ENCODE measurements around the gene RCE1.
A peak's percentile ranks its signal among the peaks of the same experiment; 100 is the strongest.

RCE1 gene

DNA sequence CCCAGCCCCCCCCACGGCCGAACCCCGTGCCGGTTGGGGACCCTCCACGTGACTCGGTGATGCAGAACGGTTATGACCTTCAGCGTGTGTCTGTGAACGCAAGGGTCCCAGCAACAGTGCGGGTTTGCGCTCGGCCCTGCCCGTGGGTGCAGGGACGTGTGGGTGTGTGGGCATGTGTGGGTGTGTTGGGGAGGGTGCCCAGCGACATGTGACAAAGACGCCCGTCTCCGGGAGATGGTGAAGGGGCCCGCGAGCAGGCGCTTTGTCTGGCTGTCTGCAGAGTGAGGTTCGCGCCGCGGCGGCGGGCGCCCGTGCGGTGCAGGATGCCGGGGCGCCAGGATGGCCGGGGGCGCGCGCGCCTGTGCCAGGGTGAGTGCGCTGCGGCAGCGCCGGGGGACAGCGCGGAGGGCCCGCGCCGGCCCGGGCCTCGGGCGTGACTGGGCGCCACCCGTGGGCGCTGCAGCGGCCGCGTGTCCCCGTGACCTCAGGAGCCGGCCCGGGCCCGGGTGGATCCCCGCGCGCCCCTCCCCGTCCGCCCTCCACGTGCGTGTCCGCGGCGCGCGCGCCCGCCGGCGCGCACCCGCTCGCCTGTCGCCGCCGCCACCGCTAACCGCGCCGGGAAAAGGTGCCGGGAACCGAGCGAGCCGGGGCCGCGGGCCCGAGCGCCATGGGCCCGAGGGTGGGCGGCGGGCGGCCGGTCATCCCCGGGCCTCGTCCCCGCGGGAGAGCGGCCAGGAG is 13.4 kb downstream of the RCE1 start, which contains the start of gene LRFN4:
LRFN4 (plus strand) TSS at position 569 of the 738 bp plus-strand sequence. CDS start 681 bp downstream, outside the sequence.
- DNase-seq (ENCODE audit: low read depth, low spot score): no peak

DNA sequence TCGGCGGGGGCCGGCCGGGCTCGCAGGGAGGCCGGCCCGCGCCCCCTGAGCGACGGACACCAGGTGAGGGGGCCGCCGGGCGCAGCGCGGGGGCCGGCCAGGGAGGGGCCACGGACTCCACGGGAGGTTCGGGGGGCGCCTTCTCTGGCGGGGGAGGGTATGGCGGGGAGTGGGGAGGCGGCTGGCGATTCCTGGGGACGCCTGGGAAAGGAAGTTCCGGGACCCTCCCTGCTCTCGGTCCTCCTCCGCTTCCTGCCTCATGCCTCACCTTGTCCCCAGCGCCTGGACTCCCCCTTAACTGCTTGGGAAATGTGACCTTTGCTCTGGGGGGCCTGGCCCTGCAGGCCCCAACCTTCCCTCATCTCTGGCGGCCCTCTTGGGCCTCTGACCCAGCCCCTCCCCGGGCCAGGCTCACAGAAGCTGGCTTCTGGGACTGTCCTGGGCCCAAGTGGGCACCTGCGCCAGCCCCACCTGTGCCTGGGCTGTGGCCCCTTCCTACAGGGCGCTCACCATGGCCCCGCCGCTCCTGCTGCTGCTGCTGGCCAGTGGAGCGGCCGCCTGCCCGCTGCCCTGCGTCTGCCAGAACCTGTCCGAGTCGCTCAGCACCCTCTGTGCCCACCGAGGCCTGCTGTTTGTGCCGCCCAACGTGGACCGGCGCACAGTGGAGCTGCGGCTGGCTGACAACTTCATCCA is 14.1 kb downstream of the RCE1 start:
- DNase-seq (ENCODE audit: low read depth, low spot score): peak; percentile 37

DNA sequence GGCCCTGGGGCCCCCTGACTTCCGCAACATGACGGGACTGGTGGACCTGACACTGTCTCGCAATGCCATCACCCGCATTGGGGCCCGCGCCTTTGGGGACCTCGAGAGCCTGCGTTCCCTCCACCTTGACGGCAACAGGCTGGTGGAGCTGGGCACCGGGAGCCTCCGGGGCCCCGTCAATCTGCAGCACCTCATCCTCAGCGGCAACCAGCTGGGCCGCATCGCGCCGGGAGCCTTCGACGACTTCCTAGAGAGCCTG is 14.6 kb downstream of the RCE1 start:
- DNase-seq (ENCODE audit: low read depth, low spot score): no peak

DNA sequence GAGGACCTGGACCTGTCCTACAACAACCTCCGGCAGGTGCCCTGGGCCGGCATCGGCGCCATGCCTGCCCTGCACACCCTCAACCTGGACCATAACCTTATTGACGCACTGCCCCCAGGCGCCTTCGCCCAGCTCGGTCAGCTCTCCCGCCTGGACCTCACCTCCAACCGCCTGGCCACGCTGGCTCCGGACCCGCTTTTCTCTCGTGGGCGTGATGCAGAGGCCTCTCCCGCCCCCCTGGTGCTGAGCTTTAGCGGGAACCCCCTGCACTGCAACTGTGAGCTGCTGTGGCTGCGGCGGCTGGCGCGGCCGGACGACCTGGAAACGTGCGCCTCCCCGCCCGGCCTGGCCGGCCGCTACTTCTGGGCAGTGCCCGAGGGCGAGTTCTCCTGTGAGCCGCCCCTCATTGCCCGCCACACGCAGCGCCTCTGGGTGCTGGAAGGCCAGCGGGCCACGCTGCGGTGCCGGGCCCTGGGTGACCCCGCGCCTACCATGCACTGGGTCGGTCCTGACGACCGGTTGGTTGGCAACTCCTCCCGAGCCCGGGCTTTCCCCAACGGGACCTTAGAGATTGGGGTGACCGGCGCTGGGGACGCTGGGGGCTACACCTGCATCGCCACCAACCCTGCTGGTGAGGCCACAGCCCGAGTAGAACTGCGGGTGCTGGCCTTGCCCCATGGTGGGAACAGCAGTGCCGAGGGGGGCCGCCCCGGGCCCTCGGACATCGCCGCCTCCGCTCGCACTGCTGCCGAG is 15.1 kb downstream of the RCE1 start:
- no peak for DNase-seq (ENCODE audit: low read depth, low spot score)

DNA sequence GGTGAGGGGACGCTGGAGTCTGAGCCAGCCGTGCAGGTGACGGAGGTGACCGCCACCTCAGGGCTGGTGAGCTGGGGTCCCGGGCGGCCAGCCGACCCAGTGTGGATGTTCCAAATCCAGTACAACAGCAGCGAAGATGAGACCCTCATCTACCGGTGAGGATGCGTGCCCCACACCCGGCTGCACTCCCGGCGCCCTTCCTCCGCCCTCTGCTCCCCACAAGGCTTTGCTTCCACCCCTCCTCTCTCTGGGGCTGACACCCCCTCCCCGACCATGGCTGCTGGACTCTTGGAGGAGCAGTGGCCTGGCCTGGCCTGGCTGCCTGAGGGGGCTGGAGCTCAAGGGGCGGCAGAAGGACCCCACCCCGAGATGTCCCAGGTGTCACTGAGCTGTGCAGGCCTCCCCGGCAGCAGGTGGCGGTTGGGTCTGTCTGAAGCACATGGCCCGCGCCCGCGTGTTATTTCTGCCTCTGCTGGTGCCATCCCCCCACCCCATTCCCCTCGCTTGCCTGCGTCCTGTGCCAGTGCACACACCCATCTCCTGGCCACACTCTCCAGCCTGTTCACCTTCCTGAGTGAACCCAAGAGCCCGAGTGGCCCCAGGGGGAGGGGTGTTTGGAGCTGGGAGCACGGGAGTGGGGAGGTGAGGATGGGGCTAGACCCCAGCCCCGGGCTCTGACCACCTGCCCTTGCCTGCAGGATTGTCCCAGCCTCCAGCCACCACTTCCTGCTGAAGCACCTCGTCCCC is 15.9 kb downstream of the RCE1 start:
- no peak for DNase-seq (ENCODE audit: low read depth, low spot score)

DNA sequence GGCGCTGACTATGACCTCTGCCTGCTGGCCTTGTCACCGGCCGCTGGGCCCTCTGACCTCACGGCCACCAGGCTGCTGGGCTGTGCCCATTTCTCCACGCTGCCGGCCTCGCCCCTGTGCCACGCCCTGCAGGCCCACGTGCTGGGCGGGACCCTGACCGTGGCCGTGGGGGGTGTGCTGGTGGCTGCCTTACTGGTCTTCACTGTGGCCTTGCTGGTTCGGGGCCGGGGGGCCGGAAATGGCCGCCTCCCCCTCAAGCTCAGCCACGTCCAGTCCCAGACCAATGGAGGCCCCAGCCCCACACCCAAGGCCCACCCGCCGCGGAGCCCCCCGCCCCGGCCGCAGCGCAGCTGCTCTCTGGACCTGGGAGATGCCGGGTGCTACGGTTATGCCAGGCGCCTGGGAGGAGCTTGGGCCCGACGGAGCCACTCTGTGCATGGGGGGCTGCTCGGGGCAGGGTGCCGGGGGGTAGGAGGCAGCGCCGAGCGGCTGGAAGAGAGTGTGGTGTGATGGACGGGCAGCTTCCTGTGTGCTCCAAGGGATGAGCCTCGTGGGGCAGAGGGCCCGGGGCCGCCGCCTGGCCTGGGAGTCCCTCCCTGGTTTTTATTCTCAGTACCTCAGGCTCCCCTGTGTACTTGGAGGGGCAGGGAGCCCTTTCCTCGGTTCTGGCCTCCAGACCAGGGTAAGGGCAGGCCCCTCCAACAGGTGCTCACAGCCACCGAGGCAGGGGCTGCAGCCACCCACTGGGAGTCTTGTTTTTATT is 16.6 kb downstream of the RCE1 start:
- no peak for DNase-seq (ENCODE audit: low read depth, low spot score)

DNA sequence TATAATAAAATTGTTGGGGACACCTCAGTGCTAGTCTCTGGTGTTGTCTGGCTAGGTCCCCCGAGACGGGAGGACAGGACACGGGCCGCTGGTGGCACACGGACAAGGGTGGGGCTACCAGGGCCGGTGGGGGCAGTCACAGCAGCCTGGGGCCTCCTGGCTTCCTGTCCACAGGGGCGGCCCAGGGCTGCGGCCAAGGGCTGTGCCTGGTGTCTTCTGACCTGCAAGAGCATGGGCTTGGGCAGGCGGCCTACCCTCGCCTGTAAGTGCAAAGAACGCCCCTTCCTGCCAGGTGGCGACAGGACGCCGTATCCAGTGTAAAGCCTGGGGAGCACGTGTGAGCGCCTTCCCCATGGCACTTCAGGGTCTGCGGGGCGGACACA is 17.2 kb downstream of the RCE1 start:
- DNase-seq (ENCODE audit: low read depth, low spot score): no peak

DNA sequence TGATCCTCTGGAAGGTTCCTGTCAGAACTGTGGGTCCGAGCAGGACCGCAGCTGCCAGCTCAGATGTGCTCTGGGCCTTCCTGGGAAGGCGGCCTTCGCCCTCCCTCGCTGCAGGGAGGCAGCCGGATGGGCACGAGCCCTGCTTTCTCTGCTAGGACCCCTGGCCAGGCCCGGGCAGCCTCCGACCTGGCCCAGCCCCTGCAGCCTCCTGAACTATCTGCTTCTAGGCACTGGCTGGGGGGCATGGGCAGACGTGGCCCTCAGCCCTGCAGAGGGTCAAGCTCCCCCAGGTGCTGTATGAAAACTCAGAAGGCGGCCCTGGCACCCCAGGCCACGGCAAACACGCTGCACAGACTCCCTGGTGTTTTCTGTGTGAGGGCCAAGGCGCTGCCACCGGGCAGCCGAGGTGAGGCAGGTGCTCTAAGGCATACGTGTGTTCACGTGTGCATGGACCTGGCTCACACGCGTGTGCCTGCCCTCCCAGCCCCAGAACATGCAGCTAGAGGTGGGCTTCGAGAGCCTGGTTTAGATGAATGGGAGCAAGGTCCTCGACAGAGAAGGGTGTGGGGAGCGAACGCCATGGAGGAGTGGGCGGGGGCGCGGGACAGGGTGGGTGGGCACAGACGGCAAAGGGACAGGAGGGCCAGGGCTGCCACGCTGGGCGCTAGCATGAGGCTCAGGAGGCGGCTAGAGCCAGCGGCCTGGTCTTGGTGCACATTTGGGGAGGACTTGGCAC is 18.0 kb downstream of the RCE1 start:
- DNase-seq (ENCODE audit: low read depth, low spot score): no peak

DNA sequence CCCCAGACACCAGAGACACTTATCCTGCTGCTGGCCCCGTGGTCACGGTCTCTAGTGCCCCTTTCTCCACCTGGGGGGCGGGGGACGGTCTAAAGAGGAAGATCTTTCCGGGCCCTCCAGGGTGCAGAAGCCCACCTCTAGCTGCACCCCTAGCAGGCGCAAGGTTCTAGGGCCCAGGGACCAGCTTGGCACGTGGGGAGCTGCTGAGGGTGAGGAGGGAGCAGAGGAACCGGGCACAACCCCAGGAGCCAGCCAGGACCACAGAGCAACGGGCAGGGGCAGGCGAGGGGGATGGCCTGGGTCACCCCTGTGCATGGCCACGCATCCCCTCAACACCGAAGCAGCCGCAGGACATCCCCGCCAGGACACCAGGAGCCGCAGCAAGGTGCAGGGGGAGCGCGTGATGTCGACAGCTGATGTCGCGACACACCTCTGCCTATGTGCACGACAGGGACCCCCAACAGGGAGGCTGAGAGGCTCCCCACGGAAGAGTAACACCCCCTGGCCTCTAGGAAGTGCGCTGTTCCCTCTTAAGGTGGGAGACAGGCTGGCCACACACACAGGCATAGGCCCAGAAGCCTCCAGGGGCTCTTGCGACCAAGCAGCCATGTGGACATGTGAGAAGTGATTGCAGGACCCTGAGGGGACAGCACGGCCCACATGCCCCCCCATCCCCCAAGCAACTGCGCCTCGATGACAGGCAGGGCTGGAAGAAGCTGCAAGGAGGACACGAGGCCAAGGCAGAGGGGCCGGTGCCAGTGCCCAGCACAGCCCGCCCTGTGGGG is 18.7 kb downstream of the RCE1 start:
- DNase-seq (ENCODE audit: low read depth, low spot score): no peak

DNA sequence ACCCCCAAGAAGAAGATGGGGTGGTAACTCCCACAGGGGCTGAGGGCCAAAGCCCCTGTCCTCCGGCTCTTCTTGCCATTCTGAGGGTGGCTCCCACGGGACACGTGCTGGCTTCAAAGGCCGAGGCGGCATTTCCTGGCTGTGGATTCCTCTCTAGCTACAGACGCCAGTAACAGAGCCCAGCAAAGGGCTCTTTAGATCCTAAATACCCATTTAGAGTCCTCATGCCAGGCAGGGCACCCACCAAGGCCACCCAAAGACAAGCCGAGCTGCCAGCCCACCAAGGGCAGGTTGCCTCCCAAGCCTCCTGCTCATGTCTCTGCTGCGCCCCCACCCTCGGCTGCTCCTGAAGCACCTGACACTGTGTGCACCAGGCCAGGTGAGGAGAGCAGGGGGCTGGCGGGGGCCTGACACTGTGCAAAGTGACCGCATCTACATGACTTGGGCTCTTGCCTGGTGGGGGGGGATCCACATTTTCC is 19.4 kb downstream of the RCE1 start:
- DNase-seq (ENCODE audit: low read depth, low spot score): no peak

DNA sequence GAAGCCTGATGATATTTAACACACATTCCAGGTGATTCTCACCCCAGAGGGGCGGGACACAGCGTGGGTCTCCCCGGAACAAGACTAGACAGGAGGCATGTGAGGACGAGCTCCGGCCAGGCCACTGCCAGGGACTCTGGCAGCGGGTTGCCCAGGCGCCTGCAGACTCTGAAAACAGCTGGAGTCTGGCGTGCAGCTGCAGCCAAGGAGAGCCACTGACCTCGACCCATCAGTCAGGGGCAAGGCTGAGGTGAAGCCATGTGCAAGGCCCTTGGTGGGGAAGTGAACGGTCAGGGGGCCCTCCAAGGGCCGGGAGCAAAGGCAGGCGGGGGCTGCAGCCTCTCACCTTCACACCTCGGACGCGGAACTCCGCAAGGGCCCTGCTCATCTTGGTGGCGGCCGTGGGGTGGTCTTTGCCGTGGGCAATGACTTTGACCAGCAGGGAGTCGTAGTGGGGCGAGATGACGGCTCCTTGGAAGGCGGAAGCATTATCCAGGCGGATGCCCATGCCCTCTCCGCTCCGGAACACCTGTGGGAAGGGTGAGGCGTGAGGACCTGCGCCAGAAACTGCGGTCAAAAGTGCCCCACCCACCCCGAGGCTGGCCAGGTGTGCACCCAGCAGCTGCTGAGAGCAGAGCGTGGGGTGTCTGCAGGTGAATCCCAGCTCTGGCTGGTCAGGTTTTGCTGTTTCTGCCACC is 20.3 kb downstream of the RCE1 start:
- DNase-seq (ENCODE audit: low read depth, low spot score): no peak

DNA sequence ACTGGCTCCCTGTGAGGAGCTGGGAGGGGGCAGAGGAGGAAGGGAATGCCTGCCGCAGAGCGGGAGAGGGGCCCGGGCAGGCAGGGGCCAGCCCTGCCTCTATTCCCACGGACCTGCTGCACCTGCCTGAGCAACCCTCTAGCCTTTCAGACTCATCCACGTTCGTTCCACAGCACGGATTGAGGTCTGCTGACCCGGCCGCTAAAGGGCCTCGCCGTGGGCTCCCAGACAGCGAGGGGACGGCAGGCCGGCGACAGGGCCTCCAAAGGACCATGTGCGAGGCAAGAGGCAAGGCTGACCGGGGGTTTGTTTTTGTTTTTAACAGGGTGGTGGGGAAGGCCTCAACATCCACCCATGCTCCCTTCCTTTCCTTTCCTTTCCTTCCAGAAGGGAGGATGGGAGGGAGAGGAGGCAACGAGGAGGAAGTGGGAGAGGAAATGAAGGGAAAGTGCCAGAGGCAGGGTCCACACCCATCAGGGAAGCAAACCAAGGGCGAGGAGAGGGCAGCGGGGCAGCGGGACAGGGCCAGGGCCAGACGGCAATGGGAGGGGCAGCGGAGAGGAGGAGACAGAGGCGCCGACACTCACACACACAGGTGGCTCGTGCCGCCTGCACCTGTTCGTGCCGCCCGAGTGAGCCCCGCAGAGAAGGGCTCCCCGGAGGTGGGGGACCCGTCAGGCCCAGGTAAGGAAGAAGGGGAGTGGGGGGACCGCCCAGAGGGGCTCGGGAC is 21.1 kb downstream of the RCE1 start:
- no peak for DNase-seq (ENCODE audit: low read depth, low spot score)

DNA sequence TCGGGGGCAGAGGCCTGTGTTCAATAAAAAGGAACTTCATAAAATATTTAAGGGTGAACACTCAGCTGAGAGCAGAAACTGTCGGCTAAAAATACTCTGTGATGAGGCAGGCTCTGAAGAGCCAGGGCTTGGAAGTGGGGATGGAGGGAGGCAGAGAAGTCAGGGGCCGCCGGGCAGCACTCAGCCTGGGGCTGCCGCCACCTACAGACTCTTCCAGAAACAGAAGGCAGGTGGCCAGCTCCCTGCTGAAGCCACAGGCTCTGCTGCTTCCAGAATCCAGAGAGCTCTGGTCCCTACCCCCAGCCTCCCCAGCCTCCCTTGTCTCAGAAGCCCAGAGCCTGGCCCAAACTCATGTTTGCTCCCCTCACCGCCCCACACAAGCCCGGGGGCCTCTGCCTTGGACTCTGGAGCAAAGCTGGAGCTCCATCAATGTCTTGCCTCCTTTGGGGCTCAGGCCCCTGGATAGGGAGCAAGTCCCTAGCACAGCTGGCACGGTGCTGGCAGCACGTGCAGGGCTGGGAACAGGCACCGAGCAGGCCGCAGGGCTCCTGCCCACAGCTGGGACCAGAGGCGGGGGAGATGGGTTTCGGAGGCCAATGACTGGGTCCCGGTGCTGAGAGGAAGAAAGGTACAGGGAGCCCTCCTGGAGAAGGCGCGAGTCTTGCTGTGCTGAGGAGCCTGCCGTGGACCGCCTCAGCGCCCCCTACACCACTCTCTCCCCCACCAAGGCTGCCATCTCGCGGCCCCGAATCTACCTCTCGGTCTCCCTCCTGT is 21.9 kb downstream of the RCE1 start:
- DNase-seq (ENCODE audit: low read depth, low spot score): peak; percentile 25

DNA sequence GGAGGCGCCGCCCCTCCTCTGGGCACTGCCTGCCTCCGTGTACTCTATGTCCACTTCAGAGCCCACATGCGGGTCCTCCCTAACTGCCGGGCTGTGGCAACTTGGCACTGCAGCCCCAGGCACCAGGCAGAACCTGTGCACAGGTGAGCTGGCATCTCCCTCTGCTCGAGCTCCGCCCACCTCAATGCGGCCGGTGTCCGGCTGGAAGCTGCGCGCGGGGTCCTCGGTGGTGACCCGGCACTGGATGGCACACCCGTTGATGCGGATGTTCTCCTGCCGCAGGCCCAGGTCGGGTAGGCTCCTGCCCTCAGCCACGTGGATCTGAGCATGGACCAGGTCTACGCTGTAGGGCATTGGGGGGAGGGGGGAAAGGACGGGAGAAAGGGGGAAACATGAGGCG is 22.8 kb downstream of the RCE1 start:
- no peak for DNase-seq (ENCODE audit: low read depth, low spot score)

DNA sequence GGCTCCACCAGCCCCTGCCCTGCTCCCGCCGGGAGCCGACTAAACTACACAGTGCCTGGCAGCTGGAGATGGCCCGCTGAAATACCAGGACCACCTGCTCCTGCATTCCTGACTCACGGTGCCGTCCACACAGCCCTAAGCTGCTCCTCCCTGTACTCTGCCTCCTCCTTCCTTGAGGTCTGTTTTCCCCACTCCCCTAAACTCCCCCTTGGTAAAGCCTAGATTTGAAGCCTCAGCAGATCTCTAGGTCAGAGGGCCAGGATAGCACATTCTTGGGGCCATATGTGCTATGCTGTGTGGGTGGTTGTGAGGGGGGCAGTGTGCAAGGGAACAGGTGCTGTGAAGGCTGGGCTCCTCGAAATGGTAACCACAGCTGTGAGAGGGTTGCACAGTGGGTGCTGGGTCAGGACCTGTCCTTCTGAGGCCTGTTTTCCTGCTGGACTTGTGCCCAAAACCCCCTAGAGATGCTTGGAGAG is 23.3 kb downstream of the RCE1 start:
- no peak for DNase-seq (ENCODE audit: low read depth, low spot score)

DNA sequence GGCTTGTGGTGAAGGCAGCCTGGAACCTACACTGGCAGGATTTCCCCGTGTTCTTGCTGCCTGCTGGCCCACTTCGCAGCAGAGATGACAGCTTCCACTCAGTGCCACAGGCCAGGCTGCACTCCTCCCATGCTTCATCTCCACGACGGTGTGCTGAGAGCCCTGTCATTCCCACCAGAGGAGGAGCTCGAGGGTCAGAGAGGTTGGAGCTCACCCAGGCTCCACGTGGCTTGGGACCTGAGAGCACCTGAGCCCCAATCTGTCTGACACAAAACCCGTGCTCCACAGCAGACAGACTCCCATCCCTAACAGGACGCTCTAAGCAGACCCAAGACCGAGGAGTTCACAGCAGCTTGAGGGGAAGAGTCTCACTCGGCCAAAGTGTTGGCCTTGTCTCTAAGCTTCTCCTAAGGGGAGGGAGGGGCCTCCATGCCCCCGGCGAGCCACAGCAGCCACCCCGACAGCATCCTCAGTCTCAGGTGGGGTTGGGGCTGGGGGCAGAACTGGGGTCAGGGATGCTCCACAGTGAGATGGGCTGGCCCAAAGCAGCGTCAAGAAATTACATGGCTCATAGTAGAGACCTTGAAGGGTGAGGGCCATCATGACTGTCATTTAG is 24.3 kb downstream of the RCE1 start:
- DNase-seq (ENCODE audit: low read depth, low spot score): no peak

DNA sequence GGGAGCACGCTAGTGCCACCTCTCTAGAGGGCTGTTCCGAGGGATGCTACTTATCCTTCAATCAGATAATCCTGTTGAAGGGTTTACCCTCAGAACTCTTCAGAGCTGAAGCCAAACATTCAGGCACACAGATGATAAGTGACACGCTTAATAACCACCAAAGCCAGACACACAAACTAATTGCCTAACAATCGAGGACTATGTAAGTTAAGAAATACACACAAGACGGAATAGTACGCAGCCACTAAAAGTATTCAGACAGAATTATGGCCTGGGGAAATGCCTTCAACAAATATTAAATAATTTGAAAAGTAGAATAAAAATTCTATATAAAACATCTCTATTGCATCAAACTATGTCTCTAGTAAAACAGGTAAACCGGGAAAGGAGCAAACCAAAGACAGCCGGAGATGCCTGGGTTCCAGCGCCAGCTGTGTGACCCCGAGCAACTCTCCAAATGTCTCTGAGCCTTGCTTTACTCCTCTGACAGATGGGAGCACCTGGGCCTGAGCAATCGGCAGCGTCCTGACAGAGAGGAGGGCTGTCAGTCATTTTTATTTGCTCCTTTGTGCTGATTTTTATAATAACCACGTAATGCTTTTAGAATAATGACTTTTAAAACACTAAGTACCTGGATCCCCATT is 25.0 kb downstream of the RCE1 start:
- no peak for DNase-seq (ENCODE audit: low read depth, low spot score)

All from astrocyte of the hippocampus (primary cell).